ELR (cell line): Measurements from ENCODE around the gene MXD3.

Source experiments
- DNase-seq: peaks from one replicate; pipeline ENCODE4 v3.0.0-alpha.2; 2015; ENCODE audit warnings: low read depth

The MXD3 gene

DNA sequence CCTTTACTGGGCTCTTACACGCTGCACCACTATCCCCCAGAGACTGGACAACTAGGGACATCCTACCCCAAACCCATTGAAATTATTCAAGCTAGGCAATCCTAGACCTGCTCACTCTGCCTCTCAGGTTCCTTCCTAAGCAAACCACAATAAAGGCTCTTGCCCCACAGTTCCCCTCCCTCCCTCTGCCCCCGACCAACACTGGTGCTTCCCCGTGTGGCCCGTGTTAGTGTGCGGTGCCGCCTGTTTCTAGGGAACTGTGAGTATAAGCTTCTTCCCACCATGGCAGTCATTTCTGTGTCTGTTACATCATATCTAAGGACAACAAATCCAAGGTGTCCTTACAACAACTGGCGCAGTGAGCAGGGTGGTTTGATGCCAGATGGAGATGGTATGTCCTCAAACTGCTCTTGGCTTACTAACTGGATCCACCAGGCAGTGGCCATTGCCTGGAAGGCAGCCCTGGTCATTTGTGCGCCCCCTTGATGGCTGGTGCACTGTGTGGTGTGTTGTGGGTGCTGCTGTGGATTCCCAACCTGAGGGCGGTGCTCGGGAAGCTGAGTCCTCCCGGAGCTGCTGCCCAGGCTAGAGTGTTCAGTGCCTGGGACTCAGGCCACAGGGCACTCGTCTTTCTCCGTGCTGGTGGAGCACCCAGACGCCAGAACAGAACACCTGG lies 8.4 kb upstream of the MXD3 start:
- DNase-seq = no peak

- peak; percentile 82 for DNase-seq
These were observed 6.3 kb upstream of the MXD3 start for GRCh38 chr5:177317959-177318377.

- DNase-seq = no peak
These were observed 4.3 kb upstream of the MXD3 start for GRCh38 chr5:177316005-177316404.

DNA sequence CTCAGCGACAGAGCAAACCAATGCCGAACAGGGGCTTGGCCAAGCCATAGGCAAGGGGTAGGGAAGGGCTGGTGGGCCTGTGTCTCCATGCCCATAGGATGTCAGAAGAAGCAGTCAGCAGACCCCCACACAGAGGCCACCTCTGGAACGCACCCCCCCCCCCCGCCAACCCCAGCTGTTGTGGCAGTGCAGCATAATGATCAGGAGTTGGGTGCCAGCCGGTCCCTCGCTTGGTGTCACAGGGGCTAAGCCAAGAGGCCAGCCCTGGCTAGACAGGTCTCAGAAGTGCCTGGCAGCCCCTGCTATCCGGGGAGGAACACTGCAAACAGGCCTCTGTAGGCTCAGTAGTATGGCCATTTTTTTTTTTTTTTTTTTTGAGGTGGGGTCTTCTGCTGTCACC lies 3.7 kb upstream of the MXD3 start:
- DNase-seq = no peak

DNA sequence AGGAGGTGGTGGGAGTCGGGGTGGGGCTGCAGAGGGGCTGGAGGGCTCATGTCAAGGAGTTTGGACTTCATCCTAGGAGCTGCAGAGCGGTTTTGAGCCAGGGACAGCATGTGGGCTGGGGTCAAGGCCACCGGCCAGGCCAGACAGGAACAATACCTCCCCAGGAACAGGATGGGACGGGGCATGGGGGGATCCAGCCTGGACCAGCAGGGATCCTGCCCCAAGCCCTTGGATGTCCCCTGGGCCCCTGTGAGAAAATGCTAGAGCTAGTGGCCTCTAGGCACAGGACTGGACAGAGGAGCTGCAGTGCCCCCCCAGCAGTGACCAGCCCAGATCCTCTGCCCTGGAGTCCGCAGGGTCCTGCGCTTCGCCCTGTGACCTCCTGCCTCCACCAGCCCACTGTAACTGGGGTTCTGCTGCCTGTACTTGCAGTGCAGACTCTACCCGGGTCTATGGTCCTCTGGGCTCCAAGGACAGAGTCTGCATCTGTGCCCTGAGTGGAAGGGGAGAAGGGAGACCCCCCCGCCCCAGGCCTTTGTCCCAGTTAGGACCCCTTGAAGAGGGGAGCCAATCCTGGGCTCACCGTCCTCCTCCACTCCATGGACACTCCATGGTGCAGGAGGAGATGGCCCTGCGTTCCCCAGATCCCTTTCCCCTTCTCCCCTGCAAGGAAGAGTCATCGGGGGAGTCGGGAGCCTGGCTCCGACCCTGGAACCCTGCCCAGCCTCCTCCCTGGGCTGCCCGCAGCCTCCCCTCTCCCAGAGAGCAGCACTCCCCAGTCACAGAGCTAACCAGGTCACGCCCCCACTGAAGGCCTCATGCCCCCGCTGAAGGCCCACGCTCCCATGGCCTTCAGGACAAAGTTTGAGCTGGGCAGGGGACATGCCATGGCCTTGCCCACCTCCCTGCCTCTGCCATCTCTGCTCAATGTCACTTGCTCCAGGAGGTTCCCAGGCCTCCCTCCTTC lies 3.0 kb upstream of the MXD3 start:
- no peak for DNase-seq

GRCh38 chr5:177313561-177314259 lies 2.0 kb upstream of the MXD3 start:
- no peak for DNase-seq

- DNase-seq = peak; percentile 53
These were observed 1.0 kb upstream of the MXD3 start for GRCh38 chr5:177312649-177313181.

- peak; percentile 56 for DNase-seq
These were observed 341 bp downstream of the MXD3 start for GRCh38 chr5:177311392-177311722.

- peak; percentile 41 for DNase-seq
These were observed 824 bp downstream of the MXD3 start for GRCh38 chr5:177310757-177311391.

GRCh38 chr5:177310332-177310731 lies 1.4 kb downstream of the MXD3 start:
- no peak for DNase-seq

DNA sequence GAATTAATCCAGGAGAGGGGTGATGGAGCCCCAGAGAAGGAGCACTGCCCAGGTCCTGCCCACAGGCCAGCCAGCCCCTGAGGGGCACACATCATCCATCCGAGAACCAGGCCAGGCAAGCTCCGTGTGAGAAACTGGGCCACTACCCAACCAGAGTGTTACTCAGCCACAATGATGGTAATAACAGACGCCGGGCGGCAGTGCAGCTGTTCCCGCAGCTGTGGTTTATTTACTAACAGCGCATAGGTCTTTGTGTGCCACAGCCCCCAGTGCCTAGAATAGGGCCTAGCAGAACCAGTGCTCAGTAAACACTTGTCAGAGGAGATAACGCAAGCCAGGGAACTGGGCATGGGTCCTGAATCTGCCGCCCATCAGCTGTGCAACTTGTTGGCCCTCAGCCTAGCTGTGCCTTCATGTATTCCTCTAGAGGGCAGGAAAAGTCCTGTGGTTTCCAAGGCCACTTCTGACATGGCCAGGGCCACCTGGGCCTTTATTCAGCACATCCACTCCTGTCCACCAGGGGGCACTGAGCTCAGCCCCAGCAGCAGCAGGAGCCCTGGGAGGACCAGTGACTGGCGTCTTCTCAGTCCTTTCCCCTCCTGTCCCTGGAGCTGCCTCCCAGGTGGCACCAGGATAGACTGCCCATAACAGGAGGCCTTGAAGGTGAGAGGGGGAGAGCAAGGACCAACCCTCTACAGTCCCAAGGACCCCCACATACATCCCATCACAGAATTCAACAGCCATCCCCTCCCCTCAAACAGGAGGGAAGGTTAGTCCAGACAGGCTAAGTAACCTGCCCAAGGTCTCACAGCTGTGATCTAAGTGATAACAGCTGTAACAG lies 2.1 kb downstream of the MXD3 start:
- peak; percentile 78 for DNase-seq

DNA sequence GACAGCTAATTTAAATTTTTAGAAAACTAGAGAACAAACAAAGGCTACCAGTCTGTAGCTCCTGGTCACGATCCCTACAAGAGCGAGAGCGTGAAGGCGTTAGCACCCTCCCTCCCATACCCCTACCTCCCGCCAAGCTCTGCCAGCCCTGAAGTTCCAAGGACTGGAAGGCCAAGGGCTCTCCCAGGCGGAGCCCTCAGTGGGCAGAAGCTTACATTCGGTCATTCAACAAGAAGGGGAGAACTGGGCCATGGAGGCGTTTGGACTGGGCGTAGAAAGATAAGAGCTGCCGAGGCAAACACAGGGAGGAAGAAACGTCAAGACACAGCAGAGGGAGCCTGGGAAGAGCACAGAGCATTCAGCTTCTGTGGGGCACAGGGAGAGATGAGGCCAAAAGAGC lies 3.0 kb downstream of the MXD3 start:
- DNase-seq = no peak

GRCh38 chr5:177307544-177308363 lies 3.9 kb downstream of the MXD3 start:
- DNase-seq = no peak

DNA sequence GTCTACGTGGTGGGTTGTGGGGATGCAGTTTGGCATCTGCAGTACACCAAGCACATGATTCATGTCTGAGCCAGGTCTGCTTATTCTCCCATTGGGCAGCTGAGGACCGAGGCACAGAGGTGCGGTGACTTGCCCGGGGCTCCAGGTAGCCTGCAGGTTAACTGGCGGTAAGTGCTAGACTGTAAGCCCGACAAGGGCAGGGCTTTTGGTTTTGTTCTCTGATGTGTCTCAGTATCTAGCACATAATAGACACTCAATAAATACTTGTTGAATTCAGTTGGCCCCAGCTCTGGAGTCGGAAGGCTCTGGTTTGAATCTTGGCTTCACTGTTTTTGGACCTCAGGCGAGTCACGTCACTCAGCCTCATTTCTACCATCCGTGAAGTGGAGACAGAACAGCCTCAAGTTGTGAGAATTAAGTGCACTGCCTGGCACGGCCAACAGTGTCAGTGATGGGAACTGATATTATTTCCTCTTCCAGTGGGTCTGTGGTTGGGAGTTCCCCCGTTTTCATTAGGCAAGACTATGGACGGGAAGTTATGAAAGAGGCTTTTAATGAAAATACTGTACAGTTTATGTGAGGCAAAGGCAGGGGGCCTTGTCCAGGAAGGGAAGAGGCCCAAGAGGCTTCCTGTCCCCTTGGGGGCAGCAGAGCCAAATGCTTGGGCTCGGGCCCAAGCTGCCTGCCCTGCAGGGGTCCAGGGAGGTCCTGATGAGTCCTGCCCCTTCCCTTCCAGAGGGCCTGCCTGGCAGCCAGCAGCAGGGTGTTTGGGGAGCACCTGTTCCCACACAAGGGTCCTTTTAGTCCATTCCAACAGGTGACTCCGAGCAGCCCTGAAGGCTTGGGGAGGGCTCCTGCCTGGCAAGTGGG lies 4.8 kb downstream of the MXD3 start:
- peak; percentile 42 for DNase-seq

DNA sequence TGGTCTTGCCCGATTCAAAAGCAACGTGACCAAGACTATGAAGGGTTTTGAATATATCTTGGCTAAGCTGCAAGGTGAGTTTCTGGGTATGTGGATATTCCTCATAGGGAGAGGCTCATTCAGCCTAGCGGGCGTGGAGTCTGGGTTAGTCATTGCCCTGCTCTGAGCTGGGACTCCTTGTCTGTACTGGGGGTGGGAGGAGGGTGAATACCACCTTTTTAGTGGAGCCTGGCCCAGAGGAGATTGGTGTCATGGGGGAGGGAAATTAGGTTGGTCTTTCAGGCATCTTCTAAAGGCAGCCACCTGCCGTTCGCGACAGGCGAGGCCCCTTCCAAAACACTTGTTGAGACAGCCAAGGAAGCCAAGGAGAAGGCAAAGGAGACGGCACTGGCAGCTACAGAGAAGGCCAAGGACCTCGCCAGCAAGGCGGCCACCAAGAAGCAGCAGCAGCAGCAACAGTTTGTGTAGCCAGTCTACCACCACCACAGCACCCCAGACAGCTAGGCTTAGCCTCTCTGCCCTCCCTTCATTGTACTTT lies 5.5 kb downstream of the MXD3 start:
- peak; percentile 34 for DNase-seq

- peak; percentile 70 for DNase-seq
These were observed 7.1 kb downstream of the MXD3 start for GRCh38 chr5:177304392-177305119.

DNA sequence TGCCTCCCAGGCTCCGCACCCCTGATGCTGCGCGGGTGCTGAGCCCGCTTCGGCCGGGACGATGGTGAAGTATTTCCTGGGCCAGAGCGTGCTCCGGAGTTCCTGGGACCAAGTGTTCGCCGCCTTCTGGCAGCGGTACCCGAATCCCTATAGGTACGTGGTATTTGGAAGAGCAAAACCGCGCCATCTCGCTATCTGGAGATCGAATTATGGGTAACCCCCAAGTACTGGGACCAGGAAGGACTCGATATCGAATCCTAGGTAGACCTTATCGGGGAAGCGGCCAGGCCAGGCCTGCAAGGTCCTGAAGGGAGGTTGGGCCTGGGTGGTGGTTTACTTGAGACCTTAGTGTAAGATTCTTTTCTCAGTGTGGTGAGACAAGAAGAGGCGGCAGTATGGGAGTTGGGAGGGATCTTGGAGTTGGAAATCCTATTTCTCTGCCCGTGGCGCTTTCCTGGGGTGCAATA lies 7.7 kb downstream of the MXD3 start:
- DNase-seq = peak; percentile 35
